Neural cell (in vitro differentiated cells): ENCODE measurements around the gene KIF6. TPM values are rescaled to one million over a fixed set of nuclear protein-coding genes. Genes with fewer than 3 reads are reported as not detected.

Experiments used
- H2AFZ ChIP-seq: fragments of 200-600, 300-800 bp; sonication (generic), shearing (Covaris generic); 2 replicates; pipeline ENCODE4 v1.6.0; 2014; ENCODE audit warnings: low read depth, mild to moderate bottlenecking, antibody characterized with exemption, low read length, moderate library complexity
- H3F3A ChIP-seq: fragments of 200-600 bp; shearing (Covaris generic); 2 replicates; pipeline ENCODE4 v1.6.1; 2016; ENCODE audit warnings: mild to moderate bottlenecking, moderate library complexity, mixed read lengths, antibody characterized with exemption, low read length; ENCODE audit not compliant: insufficient read depth, poor library complexity, severe bottlenecking
- H3K27ac ChIP-seq: fragments of 200-600, 300-800 bp; sonication (generic), shearing (Covaris generic); 2 replicates; pipeline ENCODE4 v1.5.1; 2014; ENCODE audit warnings: mild to moderate bottlenecking, low read length, moderate library complexity
- H3K27me3 ChIP-seq: fragments of 300-800, 200-600 bp; sonication (generic), shearing (Covaris generic); 2 replicates; pipeline ENCODE4 v1.6.0; 2014; ENCODE audit warnings: mild to moderate bottlenecking, low read depth, low read length, moderate library complexity; ENCODE audit not compliant: insufficient read depth
- H3K36me3 ChIP-seq: fragments of 300-800, 200-600 bp; sonication (generic), shearing (Covaris generic); 2 replicates; pipeline ENCODE4 v1.5.1; 2014; ENCODE audit warnings: mild to moderate bottlenecking, antibody characterized with exemption, low read length, moderate library complexity; ENCODE audit not compliant: insufficient read depth
- H3K4me2 ChIP-seq: fragments of 300-800, 200-600 bp; sonication (generic), shearing (Covaris generic); 2 replicates; pipeline ENCODE4 v1.6.0; 2014; ENCODE audit warnings: mild to moderate bottlenecking, low read length
- H3K4me3 ChIP-seq: fragments of 300-800, 200-600 bp; sonication (generic), shearing (Covaris generic); 2 replicates; pipeline ENCODE4 v1.5.1; 2014; ENCODE audit warnings: mild to moderate bottlenecking, low read length, moderate library complexity
- H3K79me2 ChIP-seq: fragments of 200-600 bp; shearing (Covaris generic); replicated peaks from 2 replicates; pipeline ENCODE4 v1.6.0; 2014; ENCODE audit warnings: mild to moderate bottlenecking, low read length, moderate library complexity; ENCODE audit not compliant: insufficient read depth
- H3K9ac ChIP-seq: fragments of 300-800, 200-600 bp; sonication (generic), shearing (Covaris generic); 2 replicates; pipeline ENCODE4 v1.6.1; 2016; ENCODE audit warnings: mild to moderate bottlenecking, low read length, mixed read lengths
- H3K9me2 ChIP-seq: fragments of 200-600 bp; shearing (Covaris generic); 2 replicates; pipeline ENCODE4 v1.6.1; 2016; ENCODE audit warnings: mild to moderate bottlenecking, low read length, mixed read lengths; ENCODE audit not compliant: insufficient read depth
- H3K9me3 ChIP-seq: fragments of 200-600, 300-800 bp; sonication (generic), shearing (Covaris generic); 2 replicates; pipeline ENCODE4 v1.6.1; 2016; ENCODE audit warnings: mild to moderate bottlenecking, mixed run types, low read length, moderate library complexity, mixed read lengths
- H4K20me1 ChIP-seq: fragments of 200-600 bp; shearing (Covaris generic); 2 replicates; pipeline ENCODE4 v1.6.1; 2016; ENCODE audit warnings: mild to moderate bottlenecking, mixed run types; ENCODE audit not compliant: insufficient read depth
- CTCF ChIP-seq: fragments of 450-650 bp; IDR thresholded peaks from 2 replicates; pipeline ENCODE4 v1.5.1; 2014; ENCODE audit warnings: antibody characterized with exemption, mild to moderate bottlenecking, moderate library complexity; ENCODE audit not compliant: poor library complexity, severe bottlenecking
- EP300 ChIP-seq: fragments of 450-650 bp; conservative IDR thresholded peaks from 2 replicates; pipeline ENCODE4 v1.6.1; 2014; ENCODE audit warnings: antibody characterized with exemption, mild to moderate bottlenecking, moderate library complexity; ENCODE audit not compliant: poor library complexity, severe bottlenecking
- EZH2 ChIP-seq: fragments of 200-600, 300-800 bp; shearing (Covaris generic), sonication (generic); IDR thresholded peaks from 2 replicates; pipeline ENCODE4 v1.6.1; 2014; ENCODE audit warnings: antibody characterized with exemption, low read length, borderline replicate concordance, mild to moderate bottlenecking; ENCODE audit not compliant: insufficient read depth, poor library complexity, severe bottlenecking
- MXI1 ChIP-seq: fragments of 450-650 bp; conservative IDR thresholded peaks from 2 replicates; pipeline ENCODE4 v1.6.1; 2014; ENCODE audit warnings: antibody characterized with exemption, mild to moderate bottlenecking; ENCODE audit not compliant: poor library complexity, severe bottlenecking
- POLR2AphosphoS5 ChIP-seq: IDR thresholded peaks from 2 replicates; pipeline ENCODE4 v1.6.1; 2012
- RAD21 ChIP-seq: fragments of 450-650 bp; conservative IDR thresholded peaks from 2 replicates; pipeline ENCODE4 v1.6.1; 2014; ENCODE audit warnings: antibody characterized with exemption, mild to moderate bottlenecking, moderate library complexity
- REST ChIP-seq: IDR thresholded peaks from 2 replicates; pipeline ENCODE4 v1.6.1; 2012; ENCODE audit warnings: borderline replicate concordance
- SMC3 ChIP-seq: fragments of 450-650 bp; conservative IDR thresholded peaks from 2 replicates; pipeline ENCODE4 v1.6.1; 2014; ENCODE audit warnings: antibody characterized with exemption, mild to moderate bottlenecking, moderate library complexity; ENCODE audit not compliant: poor library complexity
- TAF1 ChIP-seq: IDR thresholded peaks from 2 replicates; pipeline ENCODE4 v1.6.1; 2012; ENCODE audit warnings: low read depth
- polyA plus RNA-seq: library from polyadenylated mRNA; depleted of rRNA; stranded (reverse); fragments of >200 nt; gene quantifications from 2 replicates; pipeline ENCODE4 v1.2.3, GENCODE V29; 2014

The KIF6 gene
- polyA plus RNA-seq, 1 donor from 2014 or later = 2.1 TPM

GRCh38 chr6:39574991-39575390, 150.2 kb downstream of the KIF6 start:
- no peak overlapping the region for H3K4me2 ChIP-seq
- no peaks in the 10 kb centered on the region for H3K27me3 ChIP-seq
- no peaks in the 10 kb centered on the region for H4K20me1 ChIP-seq
- H3F3A ChIP-seq = no peaks in the 10 kb centered on the region
- TF ChIP-seq RAD21 (no peak), EZH2 (no peak), TAF1 (no peak)
- no peaks in the 10 kb centered on the region for H3K79me2 ChIP-seq
- H3K27ac ChIP-seq = no peak overlapping the region
- H2AFZ ChIP-seq = no peak overlapping the region
- no peaks in the 10 kb centered on the region for H3K36me3 ChIP-seq
- H3K4me3 ChIP-seq = no peak overlapping the region
- H3K9me3 ChIP-seq = no peaks in the 10 kb centered on the region
- no peak overlapping the region for H3K9ac ChIP-seq
- no peaks in the 10 kb centered on the region for H3K9me2 ChIP-seq

- H3K9ac ChIP-seq = no peak overlapping the region
- no peak overlapping the region for H2AFZ ChIP-seq
- H3K9me2 ChIP-seq = no peaks in the 10 kb centered on the region
- no peak overlapping the region for H3K27ac ChIP-seq
- no peaks in the 10 kb centered on the region for H3K9me3 ChIP-seq
- no peaks in the 10 kb centered on the region for H4K20me1 ChIP-seq
- no peak overlapping the region for H3K4me3 ChIP-seq
- H3K36me3 ChIP-seq = no peaks in the 10 kb centered on the region
- H3K4me2 ChIP-seq = no peak overlapping the region
- TF ChIP-seq CTCF = no peak
- no peak for TF ChIP-seq TAF1
- no peak for TF ChIP-seq POLR2AphosphoS5
- TF ChIP-seq RAD21 = no peak
- TF ChIP-seq EP300 = no peak
- no peak for TF ChIP-seq MXI1
- no peak for TF ChIP-seq EZH2
- TF ChIP-seq SMC3 = no peak
- TF ChIP-seq REST = no peak
- H3K79me2 ChIP-seq = no peaks in the 10 kb centered on the region
- H3K27me3 ChIP-seq = no peaks in the 10 kb centered on the region
- no peaks in the 10 kb centered on the region for H3F3A ChIP-seq
These were observed 151.7 kb downstream of the KIF6 start for GRCh38 chr6:39573541-39573940.
